GM12878 (cell line): ENCODE data around the gene CDHR5.

Experiments
- CHD1 ChIP-seq: IDR thresholded peaks from 2 replicates; pipeline ENCODE4 v1.6.1; 2012; ENCODE audit warnings: low read depth, low read length, improper control_type of control experiment
- CTCF ChIP-seq, 3 experiments: IDR thresholded peaks in 2 of 3; conservative IDR thresholded peaks in 1 of 3; 2 replicates each; pipeline ENCODE4 v1.5.1; 2011; ENCODE audit warnings: low read depth in 3 of 3, low read length in 3 of 3, mild to moderate bottlenecking in 3 of 3, control low read depth in 2 of 3, moderate library complexity in 2 of 3, inconsistent platforms in 1 of 3, mixed read lengths in 1 of 3; ENCODE audit not compliant: control insufficient read depth in 2 of 3, insufficient read depth in 1 of 3; ENCODE audit errors: extremely low read depth in 1 of 3
- EZH2 ChIP-seq: IDR thresholded peaks from 2 replicates; pipeline ENCODE4 v1.6.1; 2012; ENCODE audit warnings: low read depth, mild to moderate bottlenecking, control low read depth, inconsistent platforms, low read length, borderline replicate concordance; ENCODE audit not compliant: control insufficient read depth
- MEF2A ChIP-seq: IDR thresholded peaks from 2 replicates; pipeline ENCODE4 v1.6.1; 2011; ENCODE audit warnings: low read depth, mild to moderate bottlenecking, low read length, moderate library complexity; ENCODE audit not compliant: insufficient read depth
- STAT3 ChIP-seq: IDR thresholded peaks from 2 replicates; pipeline ENCODE4 v1.6.1; 2011; ENCODE audit warnings: low read depth, low read length, improper control_type of control experiment
- TAF1 ChIP-seq: IDR thresholded peaks from 2 replicates; pipeline ENCODE4 v1.6.1; 2011; ENCODE audit warnings: mild to moderate bottlenecking, low read depth, low read length, borderline replicate concordance
- USF2 ChIP-seq: IDR thresholded peaks from 2 replicates; pipeline ENCODE4 v1.6.1; 2011; ENCODE audit warnings: low read depth, low read length, improper control_type of control experiment, borderline replicate concordance
- YY1 ChIP-seq: IDR thresholded peaks from 2 replicates; pipeline ENCODE4 v1.6.1; 2011; ENCODE audit warnings: low read depth, mild to moderate bottlenecking, low read length
- ZNF274 ChIP-seq: IDR thresholded peaks from one replicate; pipeline ENCODE4 v1.8.0; 2011; ENCODE audit not compliant: insufficient read length, insufficient read depth

GRCh38 chr11:635945-636510, 11.3 kb upstream of the CDHR5 start:
- TF ChIP-seq STAT3: no peak
- no peak for TF ChIP-seq TAF1
- no peak for TF ChIP-seq CHD1
- TF ChIP-seq CTCF (IDR thresholded peaks at IDR 0.05 in 2 of 3, conservative IDR thresholded peaks at IDR 0.05 in 1 of 3; ENCODE audit: control insufficient read depth in 2 of 3, extremely low read depth in 1 of 3, insufficient read depth in 1 of 3, low read depth in 3 of 3, low read length in 3 of 3): no peak
- TF ChIP-seq YY1: no peak
- TF ChIP-seq USF2: no peak
- TF ChIP-seq ZNF274: no peak
- TF ChIP-seq MEF2A: no peak
- no peak for TF ChIP-seq EZH2
